AG09319 (cell line): ENCODE results near the gene TTC29.

Experiments used
- DNase-seq: peaks from one replicate; pipeline ENCODE4 v3.0.0-alpha.2; 2010; ENCODE audit warnings: low read depth; ENCODE audit errors: extremely low read depth
- CTCF ChIP-seq: IDR thresholded peaks from 2 replicates; pipeline ENCODE4 v1.5.1; 2011; ENCODE audit warnings: low read depth, mild to moderate bottlenecking, inconsistent platforms, low read length, moderate library complexity

Gene TTC29

GRCh38 chr4:146945556-146946374, at the start of gene TTC29:
Gene TTC29 (minus strand): TSS chr4:146945864. CDS start chr4:146939895, 5,969 bp downstream.
- peak; percentile 48 for DNase-seq
- no peak for TF ChIP-seq CTCF

- TF ChIP-seq CTCF = no peak
- no peak for DNase-seq
Observed at GRCh38 chr4:146981651-146982050, 36.0 kb upstream of the TTC29 start.

- no peak for DNase-seq
- no peak for TF ChIP-seq CTCF
Observed at GRCh38 chr4:146978641-146979040, 33.0 kb upstream of the TTC29 start.

- no peak for TF ChIP-seq CTCF
- DNase-seq = no peak
Observed at GRCh38 chr4:146976145-146976544, 30.5 kb upstream of the TTC29 start.

- no peak for TF ChIP-seq CTCF
- no peak for DNase-seq
Observed at GRCh38 chr4:146975527-146975926, 29.9 kb upstream of the TTC29 start.

GRCh38 chr4:146975036-146975435, 29.4 kb upstream of the TTC29 start:
- no peak for DNase-seq
- TF ChIP-seq CTCF = no peak

GRCh38 chr4:146972036-146972435, 26.4 kb upstream of the TTC29 start:
- TF ChIP-seq CTCF = no peak
- no peak for DNase-seq
